Tibial nerve (tissue), 3 donors: ENCODE data around the gene LTK.

Experiments used
- POLR2A ChIP-seq, 2 donors: fragments of 450-650 bp; IDR thresholded peaks; one replicate each; pipeline ENCODE4 v1.6.1; 2017; ENCODE audit warnings: antibody characterized with exemption in 2 of 2, mild to moderate bottlenecking in 2 of 2, moderate library complexity in 2 of 2
- TF ChIP-seq, protein P1 (sequence below), 5 experiments: fragments of 200-600 bp in 3 of 5; fragments of 450-650 bp in 2 of 5; sonication (generic) in 3 of 5; IDR thresholded peaks; one replicate each; pipeline ENCODE4 v1.5.1; 2016 to 2019; ENCODE audit warnings: antibody characterized with exemption in 5 of 5, mild to moderate bottlenecking in 3 of 5, moderate library complexity in 2 of 5

DNA sequence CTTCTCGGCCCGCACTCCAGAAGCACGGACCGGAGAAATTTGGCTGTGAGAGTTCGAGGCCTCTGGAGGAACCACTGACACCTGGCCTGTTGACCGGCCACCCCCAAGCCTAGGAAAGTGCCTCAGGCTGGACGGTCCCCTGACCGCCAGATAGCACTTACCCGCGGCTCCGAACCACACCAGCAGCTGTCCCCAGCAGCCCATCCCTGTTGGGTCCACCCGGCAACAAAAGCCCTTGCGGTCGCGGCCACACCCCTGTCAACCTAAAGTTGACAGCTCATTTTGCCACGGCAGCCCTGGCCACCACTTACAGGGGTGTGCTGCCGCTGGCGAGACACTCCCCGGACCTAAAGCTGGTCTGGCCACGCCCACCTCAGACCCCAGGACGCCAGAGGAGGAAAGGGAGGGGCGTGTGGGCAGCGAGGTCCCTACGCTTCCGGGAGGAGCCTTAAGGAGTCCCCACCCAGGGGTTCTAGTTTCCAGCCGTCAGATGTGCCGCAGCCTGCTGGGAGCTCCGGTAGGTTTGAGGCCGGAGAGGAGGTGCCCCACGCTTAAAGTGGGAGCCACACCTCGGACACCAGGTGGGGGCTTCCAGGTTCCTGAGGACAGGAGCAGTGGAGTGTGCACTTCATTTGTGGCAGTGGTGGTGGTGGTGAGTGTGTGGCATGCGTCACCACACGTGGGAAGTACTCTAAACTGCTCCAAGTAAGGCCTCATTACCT is at the start of gene LTK:
- TF ChIP-seq, protein P1, sequence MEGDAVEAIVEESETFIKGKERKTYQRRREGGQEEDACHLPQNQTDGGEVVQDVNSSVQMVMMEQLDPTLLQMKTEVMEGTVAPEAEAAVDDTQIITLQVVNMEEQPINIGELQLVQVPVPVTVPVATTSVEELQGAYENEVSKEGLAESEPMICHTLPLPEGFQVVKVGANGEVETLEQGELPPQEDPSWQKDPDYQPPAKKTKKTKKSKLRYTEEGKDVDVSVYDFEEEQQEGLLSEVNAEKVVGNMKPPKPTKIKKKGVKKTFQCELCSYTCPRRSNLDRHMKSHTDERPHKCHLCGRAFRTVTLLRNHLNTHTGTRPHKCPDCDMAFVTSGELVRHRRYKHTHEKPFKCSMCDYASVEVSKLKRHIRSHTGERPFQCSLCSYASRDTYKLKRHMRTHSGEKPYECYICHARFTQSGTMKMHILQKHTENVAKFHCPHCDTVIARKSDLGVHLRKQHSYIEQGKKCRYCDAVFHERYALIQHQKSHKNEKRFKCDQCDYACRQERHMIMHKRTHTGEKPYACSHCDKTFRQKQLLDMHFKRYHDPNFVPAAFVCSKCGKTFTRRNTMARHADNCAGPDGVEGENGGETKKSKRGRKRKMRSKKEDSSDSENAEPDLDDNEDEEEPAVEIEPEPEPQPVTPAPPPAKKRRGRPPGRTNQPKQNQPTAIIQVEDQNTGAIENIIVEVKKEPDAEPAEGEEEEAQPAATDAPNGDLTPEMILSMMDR (IDR thresholded peaks at IDR 0.05) = no peak
- no peak for TF ChIP-seq POLR2A (IDR thresholded peaks at IDR 0.05)
